Measurements from ENCODE around the gene PHF2. TPM values are rescaled to one million over a fixed set of nuclear protein-coding genes. Genes with fewer than 3 reads are reported as not detected.
"Not testable (repeated sequence)": the region's sequence is repeated elsewhere in the genome, so short reads cannot be mapped to it uniquely, and the experiment has no call there.

The PHF2 gene
- total RNA-seq, 1 donor from 2014 or later, result 29.4 TPM

DNA sequence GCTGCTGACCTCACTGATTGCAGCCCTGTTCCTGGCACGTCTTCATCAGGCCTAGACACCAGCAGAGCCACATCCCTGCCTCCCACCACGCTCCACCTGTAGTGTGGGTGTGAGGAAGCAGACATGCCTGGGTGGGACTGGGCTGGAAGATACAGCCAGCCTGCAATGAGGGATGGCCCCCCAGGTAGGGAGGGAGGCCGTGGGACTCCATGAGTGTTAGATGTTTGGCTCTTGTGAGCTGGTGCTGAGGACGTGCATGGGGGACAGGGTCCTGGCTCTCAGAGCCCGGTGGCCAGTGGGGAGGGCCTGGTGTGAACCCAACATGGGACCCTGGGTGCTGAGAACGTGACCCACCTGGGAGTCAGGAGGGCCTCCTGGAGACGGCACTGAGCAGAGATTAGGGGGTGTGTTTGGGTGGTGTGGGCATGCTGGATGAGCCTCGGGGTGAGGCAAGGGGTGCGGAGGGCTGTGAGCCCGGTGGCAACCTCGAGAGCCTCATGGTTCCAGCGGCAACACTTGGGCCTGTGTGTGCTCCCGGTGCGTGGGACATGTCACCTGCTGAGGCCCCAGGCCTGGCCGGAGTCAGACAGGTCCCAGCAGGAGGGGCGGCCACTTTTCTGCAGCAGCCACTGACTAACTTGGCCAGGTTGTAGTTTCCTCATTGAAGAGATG, 87.6 kb downstream of the PHF2 start:
- TF ChIP-seq, protein P1, sequence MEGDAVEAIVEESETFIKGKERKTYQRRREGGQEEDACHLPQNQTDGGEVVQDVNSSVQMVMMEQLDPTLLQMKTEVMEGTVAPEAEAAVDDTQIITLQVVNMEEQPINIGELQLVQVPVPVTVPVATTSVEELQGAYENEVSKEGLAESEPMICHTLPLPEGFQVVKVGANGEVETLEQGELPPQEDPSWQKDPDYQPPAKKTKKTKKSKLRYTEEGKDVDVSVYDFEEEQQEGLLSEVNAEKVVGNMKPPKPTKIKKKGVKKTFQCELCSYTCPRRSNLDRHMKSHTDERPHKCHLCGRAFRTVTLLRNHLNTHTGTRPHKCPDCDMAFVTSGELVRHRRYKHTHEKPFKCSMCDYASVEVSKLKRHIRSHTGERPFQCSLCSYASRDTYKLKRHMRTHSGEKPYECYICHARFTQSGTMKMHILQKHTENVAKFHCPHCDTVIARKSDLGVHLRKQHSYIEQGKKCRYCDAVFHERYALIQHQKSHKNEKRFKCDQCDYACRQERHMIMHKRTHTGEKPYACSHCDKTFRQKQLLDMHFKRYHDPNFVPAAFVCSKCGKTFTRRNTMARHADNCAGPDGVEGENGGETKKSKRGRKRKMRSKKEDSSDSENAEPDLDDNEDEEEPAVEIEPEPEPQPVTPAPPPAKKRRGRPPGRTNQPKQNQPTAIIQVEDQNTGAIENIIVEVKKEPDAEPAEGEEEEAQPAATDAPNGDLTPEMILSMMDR (IDR thresholded peaks at IDR 0.05), result no peak
- Mint-ChIP-seq H3K4me3 (ENCODE audit: unreplicated experiment) (no peak overlapping the region), H3K4me1 (ENCODE audit: low read depth) (no peaks in the 10 kb centered on the region), H3K9me3 (ENCODE audit: low read depth) (no peaks in the 10 kb centered on the region), H3K27ac (ENCODE audit: unreplicated experiment) (no peak overlapping the region), H3K36me3 (ENCODE audit: low read depth) (peaks cover 9% of the 10 kb centered on the region), H3K27me3 (ENCODE audit: low read depth) (no peaks in the 10 kb centered on the region)
- DNase-seq (ENCODE audit: low spot score), result peak; percentile 81

DNA sequence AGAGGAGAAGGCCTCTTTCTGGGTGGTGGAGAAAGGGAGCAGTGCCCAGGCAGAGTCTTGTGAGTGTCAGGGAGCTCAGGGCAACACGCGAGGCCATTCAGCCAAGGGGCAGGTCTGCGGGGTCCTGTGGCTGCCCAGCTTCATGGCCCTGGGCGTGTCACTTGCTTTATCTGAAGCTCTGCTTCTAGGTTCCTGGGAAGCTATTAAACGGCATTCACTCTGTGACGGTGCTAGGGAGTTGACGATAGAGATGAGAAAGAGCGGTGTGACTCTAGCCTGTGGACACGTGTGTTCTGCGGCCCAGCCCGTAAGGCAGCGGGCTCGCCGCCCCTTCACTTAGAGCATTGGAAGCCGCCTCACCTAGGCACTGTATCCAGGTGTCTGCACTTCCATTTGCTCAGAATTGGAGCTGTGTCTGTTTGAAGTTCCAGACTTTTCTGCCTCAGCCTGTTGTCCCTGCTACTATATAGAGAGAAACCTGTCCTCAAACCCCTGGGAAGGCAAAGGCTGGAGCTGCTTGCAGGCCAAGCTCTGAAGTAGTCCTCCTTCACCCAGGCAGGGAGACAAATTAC, 88.3 kb downstream of the PHF2 start:
- Mint-ChIP-seq H3K27me3 (ENCODE audit: low read depth) (no peaks in the 10 kb centered on the region), H3K9me3 (ENCODE audit: low read depth) (no peaks in the 10 kb centered on the region), H3K36me3 (ENCODE audit: low read depth) (peaks cover 8% of the 10 kb centered on the region), H3K27ac (ENCODE audit: unreplicated experiment) (no peak overlapping the region), H3K4me1 (ENCODE audit: low read depth) (no peaks in the 10 kb centered on the region), H3K4me3 (ENCODE audit: unreplicated experiment) (no peak overlapping the region)
- peak; percentile 63 for DNase-seq (ENCODE audit: low spot score)
- TF ChIP-seq, protein P1 (IDR thresholded peaks at IDR 0.05), result no peak

DNA sequence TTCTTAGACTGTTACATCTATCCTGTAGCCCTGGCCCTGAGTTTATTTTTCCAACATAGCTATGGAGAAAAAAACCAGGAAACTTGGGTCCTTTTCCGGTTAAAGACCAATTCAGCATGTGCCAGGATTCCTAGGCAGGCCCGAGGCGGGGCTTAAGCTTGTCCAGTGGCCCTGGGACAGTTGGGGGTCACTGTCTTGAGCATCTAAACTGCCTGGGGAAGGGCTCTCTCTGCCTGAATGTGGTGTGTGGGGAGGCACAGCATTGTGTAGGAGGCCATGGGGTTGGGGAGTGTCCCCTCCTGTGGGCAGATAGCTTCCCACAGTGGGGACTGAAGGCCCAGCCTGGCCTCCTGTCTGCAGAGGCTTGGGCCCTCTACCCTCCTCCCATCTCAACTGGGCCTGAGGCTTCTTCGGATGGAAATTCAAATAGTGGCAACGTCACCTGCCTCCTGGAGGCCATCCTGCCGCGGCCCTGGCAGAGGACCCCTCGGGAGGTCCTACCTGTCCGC, 88.8 kb downstream of the PHF2 start:
- Mint-ChIP-seq H3K4me3 (ENCODE audit: unreplicated experiment) (no peak overlapping the region), H3K9me3 (ENCODE audit: low read depth) (no peaks in the 10 kb centered on the region), H3K27ac (ENCODE audit: unreplicated experiment) (no peak overlapping the region), H3K36me3 (ENCODE audit: low read depth) (peaks cover 3% of the 10 kb centered on the region), H3K4me1 (ENCODE audit: low read depth) (no peaks in the 10 kb centered on the region), H3K27me3 (ENCODE audit: low read depth) (no peaks in the 10 kb centered on the region)
- peak; percentile 53 for DNase-seq (ENCODE audit: low spot score)
- TF ChIP-seq, protein P1 (IDR thresholded peaks at IDR 0.05), result no peak

DNA sequence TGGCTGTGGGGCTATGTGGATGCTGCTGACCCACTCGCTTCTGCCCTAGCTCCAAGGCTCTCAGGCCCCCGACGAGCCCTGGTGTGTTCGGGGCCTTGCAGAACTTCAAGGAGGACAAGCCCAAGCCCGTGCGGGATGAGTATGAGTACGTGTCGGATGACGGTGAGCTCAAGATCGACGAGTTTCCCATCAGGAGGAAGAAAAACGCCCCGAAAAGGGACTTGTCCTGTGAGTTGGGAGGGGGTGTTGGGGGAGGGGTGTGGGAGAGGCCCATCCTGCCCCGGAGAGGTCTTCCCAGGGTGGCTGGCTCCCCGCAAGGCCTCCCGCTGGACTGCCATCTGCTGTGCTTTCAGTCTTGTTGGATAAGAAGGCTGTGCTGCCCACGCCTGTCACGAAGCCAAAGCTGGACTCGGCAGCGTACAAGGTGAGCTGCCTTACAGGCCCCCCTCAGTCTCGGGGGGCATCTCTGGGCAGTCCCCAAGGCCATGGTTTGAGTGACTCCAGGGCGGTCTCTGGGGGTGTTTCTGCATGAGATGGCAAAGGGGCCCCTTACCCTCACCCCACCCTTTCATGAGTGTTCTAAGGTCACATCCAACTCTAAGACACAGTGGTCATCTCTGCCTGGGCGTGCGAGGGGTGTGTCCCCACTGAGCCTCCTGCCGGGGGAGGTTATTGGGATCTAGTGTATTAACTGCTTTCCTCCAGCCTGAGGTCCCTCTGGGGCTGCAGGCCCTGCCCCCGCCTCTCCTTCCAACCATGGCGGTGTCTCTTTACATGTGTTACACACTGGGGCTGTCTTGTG, 89.5 kb downstream of the PHF2 start:
- Mint-ChIP-seq H3K27me3 (ENCODE audit: low read depth) (no peaks in the 10 kb centered on the region), H3K27ac (ENCODE audit: unreplicated experiment) (no peak overlapping the region), H3K9me3 (ENCODE audit: low read depth) (no peaks in the 10 kb centered on the region), H3K4me3 (ENCODE audit: unreplicated experiment) (no peak overlapping the region), H3K4me1 (ENCODE audit: low read depth) (no peaks in the 10 kb centered on the region), H3K36me3 (ENCODE audit: low read depth) (peaks cover 6% of the 10 kb centered on the region)
- TF ChIP-seq, protein P1 (IDR thresholded peaks at IDR 0.05), result no peak
- peak; percentile 87 for DNase-seq (ENCODE audit: low spot score)

DNA sequence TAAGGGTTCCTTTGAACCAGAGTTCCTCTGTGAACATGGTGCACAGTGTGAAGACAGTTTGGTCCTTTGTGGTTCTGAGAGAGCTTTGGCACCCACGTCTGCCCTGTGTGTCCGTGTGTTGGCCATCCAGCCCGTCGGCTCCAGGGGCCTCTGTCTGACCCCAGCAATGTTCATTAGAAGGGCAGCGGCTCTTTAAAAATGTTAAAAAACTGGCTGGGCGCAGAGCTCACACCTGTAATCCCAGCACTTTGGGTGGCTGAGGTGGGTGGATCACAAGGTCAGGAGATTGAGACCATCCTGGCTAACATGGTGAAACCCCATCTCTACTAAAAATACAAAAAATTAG, 90.0 kb downstream of the PHF2 start:
- H3K27ac Mint-ChIP-seq (ENCODE audit: unreplicated experiment); H3K4me1 Mint-ChIP-seq (ENCODE audit: low read depth); H3K36me3 Mint-ChIP-seq (ENCODE audit: low read depth); DNase-seq (ENCODE audit: low spot score); H3K27me3 Mint-ChIP-seq (ENCODE audit: low read depth); H3K9me3 Mint-ChIP-seq (ENCODE audit: low read depth); H3K4me3 Mint-ChIP-seq (ENCODE audit: unreplicated experiment): not testable (repeated sequence)

All from chondrocyte (in vitro differentiated cells).